B cell (primary cell): ENCODE data around the gene UBE2R2. TPM values are rescaled to one million over a fixed set of nuclear protein-coding genes. Genes with fewer than 3 reads are reported as not detected.

Experiments used
- ATAC-seq: fragments of 200-7000 bp; cut with Tn5 transposase; one replicate; pipeline ENCODE4 v1.10.0; 2021; ENCODE audit warnings: low read depth, mild to moderate bottlenecking, moderate number of reproducible peaks, moderate library complexity
- CTCF ChIA-PET: fragments of 350-600 bp; sonication (Branson Sonifier 250); formaldehyde crosslinking; loops from one replicate; lab custom pipeline; 2021; ENCODE audit warnings: antibody characterized with exemption, inconsistent platforms; lab: Charles Lee
- POLR2A ChIA-PET: fragments of 350-600 bp; sonication (Branson Sonifier 250); formaldehyde crosslinking; loops from one replicate; lab custom pipeline; 2021; ENCODE audit warnings: antibody characterized with exemption; lab: Charles Lee
- DNase-seq: peaks from one replicate; pipeline ENCODE4 v3.0.0; 2013
- H2AFZ ChIP-seq: 2 replicates; pipeline ENCODE4 v1.6.1; 2012; ENCODE audit warnings: mild to moderate bottlenecking, low read depth, low read length; ENCODE audit not compliant: insufficient read depth, poor library complexity, severe bottlenecking
- H3K27ac ChIP-seq, 2 donors: 1 replicate in 1 of 2; 2 replicates in 1 of 2; pipeline ENCODE4 v1.5.1; 2012 to 2013; ENCODE audit warnings: low read length in 2 of 2, mild to moderate bottlenecking in 2 of 2, moderate library complexity in 1 of 2
- H3K27me3 ChIP-seq, 4 experiments: fragments of 200-600 bp in 1 of 4; sonication (generic) in 1 of 4; replicated peaks in 1 of 4; 1 replicate in 2 of 4; 2 replicates in 2 of 4; pipeline versions ENCODE4 v1.6.1 to v1.7.0; 2013 to 2016; ENCODE audit warnings: low read length in 3 of 4, mild to moderate bottlenecking in 2 of 4, mixed read lengths in 1 of 4, moderate library complexity in 1 of 4; ENCODE audit not compliant: insufficient read depth in 4 of 4, control insufficient read depth in 3 of 4; ENCODE audit errors: control extremely low read depth in 1 of 4
- H3K36me3 ChIP-seq, 2 experiments: replicated peaks in 1 of 2; 1 replicate in 1 of 2; 2 replicates in 1 of 2; pipeline versions ENCODE4 v1.6.1 to v1.7.1; 2013; ENCODE audit warnings: low read length in 1 of 2; ENCODE audit not compliant: insufficient read depth in 2 of 2, control insufficient read depth in 1 of 2; ENCODE audit errors: control extremely low read depth in 1 of 2, extremely low read depth in 1 of 2
- H3K4me1 ChIP-seq, 2 donors: fragments of 200-600 bp in 1 of 2; sonication (generic) in 1 of 2; 1 replicate in 1 of 2; 2 replicates in 1 of 2; pipeline versions ENCODE4 v1.5.1 to v1.6.1; 2013 to 2017; ENCODE audit warnings: low read length in 2 of 2; ENCODE audit not compliant: control insufficient read depth in 2 of 2, insufficient read depth in 2 of 2
- H3K4me2 ChIP-seq: replicated peaks from 2 replicates; pipeline ENCODE3; 2012; ENCODE audit warnings: mild to moderate bottlenecking, low read depth, low read length; ENCODE audit not compliant: poor library complexity, severe bottlenecking
- H3K4me3 ChIP-seq, 5 experiments: fragments of 200-600 bp in 1 of 5; sonication (generic) in 1 of 5; 1 replicate in 3 of 5; 2 replicates in 2 of 5; pipeline versions ENCODE4 v1.5.1 to v1.7.0; 2011 to 2016; ENCODE audit warnings: low read length in 4 of 5, mild to moderate bottlenecking in 4 of 5, low read depth in 2 of 5, control low read depth in 1 of 5, moderate library complexity in 1 of 5; ENCODE audit not compliant: insufficient read depth in 1 of 5; ENCODE audit errors: control extremely low read depth in 1 of 5, extremely low read depth in 1 of 5
- H3K79me2 ChIP-seq: fragments of 200-600 bp; sonication (generic); one replicate; pipeline ENCODE4 v1.6.0; 2016; ENCODE audit warnings: low read length; ENCODE audit not compliant: control insufficient read depth, insufficient read depth
- H3K9ac ChIP-seq: fragments of 200-600 bp; sonication (generic); 2 replicates; pipeline ENCODE4 v1.6.1; 2017; ENCODE audit warnings: mild to moderate bottlenecking, low read length, moderate library complexity
- H3K9me3 ChIP-seq, 3 donors: one replicate each; pipeline versions ENCODE4 v1.6.1 to v1.7.1; 2013; ENCODE audit warnings: low read length in 2 of 3; ENCODE audit not compliant: control insufficient read depth in 2 of 3, insufficient read depth in 1 of 3; ENCODE audit errors: control extremely low read depth in 1 of 3
- H4K20me1 ChIP-seq: 2 replicates; pipeline ENCODE4 v1.6.0; 2012; ENCODE audit warnings: mild to moderate bottlenecking, low read length; ENCODE audit not compliant: insufficient read depth, control insufficient read depth, poor library complexity, severe bottlenecking
- H3K27ac Mint-ChIP-seq: one replicate; pipeline ENCODE4 v1.8.0; 2021; ENCODE audit warnings: mixed read lengths
- H3K27me3 Mint-ChIP-seq: one replicate; pipeline ENCODE4 v1.8.0; 2021; ENCODE audit warnings: mixed read lengths
- H3K4me1 Mint-ChIP-seq: one replicate; pipeline ENCODE4 v1.8.0; 2021; ENCODE audit warnings: mixed read lengths
- H3K4me3 Mint-ChIP-seq: one replicate; pipeline ENCODE4 v1.8.0; 2021; ENCODE audit warnings: mixed read lengths
- H3K9me3 Mint-ChIP-seq: one replicate; pipeline ENCODE4 v1.8.0; 2022; ENCODE audit warnings: mixed read lengths; ENCODE audit not compliant: insufficient read depth
- CTCF ChIP-seq: fragments of 200-600 bp; IDR thresholded peaks from one replicate; pipeline ENCODE4 v1.8.0; 2022; ENCODE audit warnings: antibody characterized with exemption, mild to moderate bottlenecking
- EZH2 ChIP-seq: IDR thresholded peaks from 2 replicates; pipeline ENCODE4 v1.6.1; 2012; ENCODE audit warnings: borderline replicate concordance, low read depth, mild to moderate bottlenecking, moderate library complexity, low read length; ENCODE audit not compliant: insufficient read depth, poor library complexity, severe bottlenecking
- intact Hi-C: fragments of 100-400 bp; cut with micrococcal nuclease; formaldehyde crosslinking; loops from one replicate; pipeline ENCODE4 v1.10.0; 2022
- polyA plus RNA-seq: library from polyadenylated mRNA; depleted of rRNA; stranded (reverse); fragments of >200 nt; gene quantifications from 2 replicates; pipeline ENCODE4 v1.2.3, GENCODE V29; 2012
- total RNA-seq, 2 donors: library from RNA; stranded (reverse); fragments of 120-200 nt in 1 of 2; gene quantifications; 1 replicate in 1 of 2; 2 replicates in 1 of 2; pipeline versions ENCODE4 v1.2.3 to v1.2.4, GENCODE V29; 2013 to 2022

The UBE2R2 gene
- total and polyA plus RNA-seq, 2 donors (not counting 1 experiment from before 2014, with no cell fraction given), result 18.9 to 48.8 TPM

GRCh38 chr9:33893861-33894260 is 76.9 kb downstream of the UBE2R2 start:
- no peak overlapping the region for H3K27ac ChIP-seq
- Mint-ChIP-seq H3K4me1 (peaks cover 7% of the 10 kb centered on the region), H3K27me3 (no peaks in the 10 kb centered on the region), H3K9me3 (no peaks in the 10 kb centered on the region), H3K27ac (no peak overlapping the region), H3K4me3 (no peak overlapping the region)
- H3K4me3 ChIP-seq, result no peak overlapping the region
- intact Hi-C loops, result no loop called here
- H3K4me1 ChIP-seq, result no peaks in the 10 kb centered on the region
- peaks cover 0 to 17% of the 10 kb centered on the region in 2 experiments for H3K36me3 ChIP-seq
- no peaks in the 10 kb centered on the region for H3K9me3 ChIP-seq
- no peak for TF ChIP-seq EZH2
- TF ChIP-seq CTCF, result no peak
- no peak overlapping the region for H3K4me2 ChIP-seq
- H3K79me2 ChIP-seq, result peaks cover 63% of the 10 kb centered on the region
- no peaks in the 10 kb centered on the region for H3K27me3 ChIP-seq
- peaks cover 22% of the 10 kb centered on the region for H4K20me1 ChIP-seq
- H3K9ac ChIP-seq, result no peak overlapping the region
- H2AFZ ChIP-seq, result no peak overlapping the region
- CTCF ChIA-PET, result interaction anchor here (0.7 kb wide), 1 partner anchor 87 kb away, joined by 4 read pairs; no protein-coding TSS in a partner anchor
- ATAC-seq (no peak), DNase-seq (no peak)
- POLR2A ChIA-PET, result no interaction called here

GRCh38 chr9:33894316-33894715 is 77.4 kb downstream of the UBE2R2 start:
- Mint-ChIP-seq H3K9me3 (no peaks in the 10 kb centered on the region), H3K27me3 (no peaks in the 10 kb centered on the region), H3K4me3 (no peak overlapping the region), H3K27ac (no peak overlapping the region), H3K4me1 (peaks cover 7% of the 10 kb centered on the region)
- H4K20me1 ChIP-seq, result peaks cover 26% of the 10 kb centered on the region
- no peaks in the 10 kb centered on the region for H3K4me1 ChIP-seq
- intact Hi-C loops, result no loop called here
- TF ChIP-seq CTCF, result no peak
- TF ChIP-seq EZH2, result no peak
- no peak for DNase-seq
- no peaks in the 10 kb centered on the region for H3K9me3 ChIP-seq
- ChIA-PET POLR2A (no interaction called here), CTCF (no interaction called here)
- no peak overlapping the region for H3K27ac ChIP-seq
- ATAC-seq, result no peak
- no peak overlapping the region for H3K4me3 ChIP-seq
- no peak overlapping the region for H3K4me2 ChIP-seq
- peaks cover 65% of the 10 kb centered on the region for H3K79me2 ChIP-seq
- H3K9ac ChIP-seq, result no peak overlapping the region
- no peak overlapping the region for H2AFZ ChIP-seq
- no peaks in the 10 kb centered on the region for H3K27me3 ChIP-seq
- peaks cover 0 to 15% of the 10 kb centered on the region in 2 experiments for H3K36me3 ChIP-seq
